ENCODE data around the gene ODF2L. TPM values are rescaled to one million over a fixed set of nuclear protein-coding genes. Genes with fewer than 3 reads are reported as not detected.
A peak's percentile ranks its signal among the peaks of the same experiment; 100 is the strongest.

ODF2L gene
- total RNA-seq, 1 experiment from 2014 or later, result 88.2 TPM

DNA sequence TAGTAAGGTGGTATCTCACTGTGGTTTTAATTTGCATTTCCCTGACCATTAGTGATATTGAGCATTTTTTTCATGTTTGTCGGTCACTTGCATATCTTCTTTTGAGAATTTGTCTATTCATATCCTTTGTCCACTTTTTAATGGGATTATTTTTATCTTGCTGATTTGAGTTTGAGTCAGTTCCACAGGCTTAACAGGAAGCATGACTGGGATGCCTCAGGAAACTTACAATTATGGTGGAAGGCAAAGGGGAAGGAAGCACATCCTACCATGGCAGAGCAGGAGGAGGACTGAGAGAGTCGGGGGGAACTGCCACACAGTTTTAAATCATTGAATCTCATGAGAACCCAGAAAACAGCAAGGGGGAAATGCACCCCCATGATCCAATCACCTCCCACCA is 51.1 kb downstream of the ODF2L start:
- intact Hi-C loops (cut with micrococcal nuclease; ENCODE audit: unreplicated experiment) (no loop called here), in situ Hi-C loops (cut with HindIII; ENCODE audit: low pct_unique_long_range_greater_than_20kb, low sequenced_read_pairs) (no loop called here)
- TF ChIP-seq REST (IDR thresholded peaks at IDR 0.05; ENCODE audit: insufficient read depth in 1 of 2, low read depth in 2 of 2, low read length in 1 of 2) (no peak), POLR2AphosphoS5 (IDR thresholded peaks at IDR 0.05; ENCODE audit: low read depth, low read length) (no peak), CTCF (IDR thresholded peaks at IDR 0.05) (no peak), TCF7L2 (IDR thresholded peaks at IDR 0.05; ENCODE audit: low read depth, low read length) (no peak), SIN3A (IDR thresholded peaks at IDR 0.05; ENCODE audit: borderline replicate concordance, insufficient read depth, low read depth, low read length) (no peak)
- no peak for DNase-seq (ENCODE audit: low read depth, low spot score)
- Histone ChIP-seq H3K27me3 (ENCODE audit: control insufficient read depth, insufficient read depth, low read length) (no peaks in the 10 kb centered on the region), H3K4me3 (ENCODE audit: low read depth in 2 of 2, low read length in 2 of 2) (no peak overlapping the region), H3K4me1 (ENCODE audit: control insufficient read depth, insufficient read depth, low read length) (no peaks in the 10 kb centered on the region), H3K36me3 (ENCODE audit: control insufficient read depth, insufficient read depth, low read length) (no peaks in the 10 kb centered on the region), H3K9me3 (ENCODE audit: control insufficient read depth, insufficient read depth, low read depth, low read length) (no peaks in the 10 kb centered on the region), H3K27ac (ENCODE audit: low read length) (no peak overlapping the region)
- CTCF ChIA-PET, result no interaction called here
- ATAC-seq, result no peak
- POLR2A ChIA-PET, result no interaction called here
- no TSS peak for BruUV-seq (replicated peaks)

- Histone ChIP-seq H3K27ac (ENCODE audit: low read length) (no peak overlapping the region), H3K4me1 (ENCODE audit: control insufficient read depth, insufficient read depth, low read length) (no peaks in the 10 kb centered on the region), H3K36me3 (ENCODE audit: control insufficient read depth, insufficient read depth, low read length) (no peaks in the 10 kb centered on the region), H3K9me3 (ENCODE audit: control insufficient read depth, insufficient read depth, low read depth, low read length) (no peaks in the 10 kb centered on the region), H3K4me3 (ENCODE audit: low read depth in 2 of 2, low read length in 2 of 2) (no peak overlapping the region), H3K27me3 (ENCODE audit: control insufficient read depth, insufficient read depth, low read length) (peaks cover 6% of the 10 kb centered on the region; the same call in 1 of the 2 replicates)
- ChIA-PET POLR2A (no interaction called here), CTCF (no interaction called here)
- in situ Hi-C loops (cut with HindIII; ENCODE audit: low pct_unique_long_range_greater_than_20kb, low sequenced_read_pairs) (no loop called here), intact Hi-C loops (cut with micrococcal nuclease; ENCODE audit: unreplicated experiment) (no loop called here)
- DNase-seq (ENCODE audit: low read depth, low spot score) (no peak), ATAC-seq (peak; percentile 31; the same call in 1 of the 2 replicates)
- no TSS peak for BruUV-seq (replicated peaks)
- TF ChIP-seq POLR2AphosphoS5 (IDR thresholded peaks at IDR 0.05; ENCODE audit: low read depth, low read length) (no peak), SIN3A (IDR thresholded peaks at IDR 0.05; ENCODE audit: borderline replicate concordance, insufficient read depth, low read depth, low read length) (no peak), CTCF (IDR thresholded peaks at IDR 0.05) (no peak), REST (IDR thresholded peaks at IDR 0.05; ENCODE audit: insufficient read depth in 1 of 2, low read depth in 2 of 2, low read length in 1 of 2) (no peak), TCF7L2 (IDR thresholded peaks at IDR 0.05; ENCODE audit: low read depth, low read length) (no peak)
Observed at GRCh38 chr1:86339906-86340305, 56.2 kb downstream of the ODF2L start.
